WERI-Rb-1 (cell line): ENCODE data around the gene ARHGEF6.

Experiments
- DNase-seq: peaks from one replicate; pipeline ENCODE4 v3.0.0-alpha.2; 2020
- H3K27ac ChIP-seq: fragments of 250-450 bp; sonication (Bioruptor Pico); 2 replicates; pipeline ENCODE4 v1.5.1; 2020; ENCODE audit warnings: mild to moderate bottlenecking, moderate library complexity
- H3K27me3 ChIP-seq: fragments of 250-450 bp; sonication (Bioruptor Pico); 2 replicates; pipeline ENCODE4 v1.5.1; 2021; ENCODE audit warnings: mild to moderate bottlenecking, low read depth, moderate library complexity; ENCODE audit not compliant: insufficient read depth, severe bottlenecking
- H3K36me3 ChIP-seq: fragments of 250-450 bp; sonication (Bioruptor Pico); 2 replicates; pipeline ENCODE4 v1.5.1; 2020; ENCODE audit warnings: mild to moderate bottlenecking, moderate library complexity
- H3K4me3 ChIP-seq: 2 replicates; pipeline ENCODE4 v1.5.1; 2011; ENCODE audit warnings: low read depth, mild to moderate bottlenecking, control low read depth, low read length
- H3K9me3 ChIP-seq: fragments of 250-450 bp; sonication (Bioruptor Pico); 2 replicates; pipeline ENCODE4 v1.5.1; 2021; ENCODE audit warnings: mild to moderate bottlenecking, moderate library complexity; ENCODE audit not compliant: severe bottlenecking
- CTCF ChIP-seq: IDR thresholded peaks from 2 replicates; pipeline ENCODE4 v1.5.1; 2011; ENCODE audit warnings: low read depth, mild to moderate bottlenecking, control low read depth, inconsistent platforms, low read length

The ARHGEF6 gene

GRCh38 chrX:136667446-136668168 is 113.1 kb downstream of the ARHGEF6 start:
- Histone ChIP-seq H3K36me3 (no peaks in the 10 kb centered on the region), H3K4me3 (no peak overlapping the region), H3K9me3 (peaks cover 3% of the 10 kb centered on the region), H3K27me3 (no peaks in the 10 kb centered on the region), H3K27ac (no peak overlapping the region)
- no peak for DNase-seq
- TF ChIP-seq CTCF, result no peak

- H3K36me3 ChIP-seq, result no peaks in the 10 kb centered on the region
- DNase-seq, result no peak
- H3K4me3 ChIP-seq, result no peak overlapping the region
- no peak overlapping the region for H3K27ac ChIP-seq
- no peaks in the 10 kb centered on the region for H3K27me3 ChIP-seq
- no peak for TF ChIP-seq CTCF
- H3K9me3 ChIP-seq, result peaks cover 3% of the 10 kb centered on the region
Observed at GRCh38 chrX:136666088-136666487, 114.6 kb downstream of the ARHGEF6 start.

- no peaks in the 10 kb centered on the region for H3K27me3 ChIP-seq
- H3K4me3 ChIP-seq, result no peak overlapping the region
- no peak overlapping the region for H3K27ac ChIP-seq
- peaks cover 3% of the 10 kb centered on the region for H3K9me3 ChIP-seq
- DNase-seq, result no peak
- no peak for TF ChIP-seq CTCF
- H3K36me3 ChIP-seq, result no peaks in the 10 kb centered on the region
Observed at GRCh38 chrX:136665258-136665900, 115.4 kb downstream of the ARHGEF6 start.

GRCh38 chrX:136662976-136663375 is 117.8 kb downstream of the ARHGEF6 start:
- H3K4me3 ChIP-seq, result no peak overlapping the region
- H3K9me3 ChIP-seq, result peaks cover 3% of the 10 kb centered on the region
- H3K27me3 ChIP-seq, result no peaks in the 10 kb centered on the region
- TF ChIP-seq CTCF, result no peak
- DNase-seq, result no peak
- H3K36me3 ChIP-seq, result no peaks in the 10 kb centered on the region
- H3K27ac ChIP-seq, result no peak overlapping the region

GRCh38 chrX:136662104-136662503 is 118.6 kb downstream of the ARHGEF6 start:
- Histone ChIP-seq H3K9me3 (peaks cover 3% of the 10 kb centered on the region), H3K27me3 (no peaks in the 10 kb centered on the region), H3K4me3 (no peak overlapping the region), H3K27ac (no peak overlapping the region), H3K36me3 (no peaks in the 10 kb centered on the region)
- no peak for TF ChIP-seq CTCF
- DNase-seq, result no peak
